ENCODE measurements around the gene MKLN1. TPM values are rescaled to one million over a fixed set of nuclear protein-coding genes. Genes with fewer than 3 reads are reported as not detected.

MKLN1 gene
- total RNA-seq, 3 donors from 2014 or later (not counting 1 experiment from before 2014, with no cell fraction given): 59.1 to 79.6 (median 65.0) TPM

GRCh38 chr7:131355917-131356777 lies 28.5 kb downstream of the MKLN1 start:
- H3K4me3 ChIP-seq (ENCODE audit: low read length): no peak overlapping the region
- H3K27ac Mint-ChIP-seq: no peak overlapping the region
- WGBS (ENCODE audit: insufficient coverage): 89% methylated on average over 12 of the region's 13 CpGs

DNA sequence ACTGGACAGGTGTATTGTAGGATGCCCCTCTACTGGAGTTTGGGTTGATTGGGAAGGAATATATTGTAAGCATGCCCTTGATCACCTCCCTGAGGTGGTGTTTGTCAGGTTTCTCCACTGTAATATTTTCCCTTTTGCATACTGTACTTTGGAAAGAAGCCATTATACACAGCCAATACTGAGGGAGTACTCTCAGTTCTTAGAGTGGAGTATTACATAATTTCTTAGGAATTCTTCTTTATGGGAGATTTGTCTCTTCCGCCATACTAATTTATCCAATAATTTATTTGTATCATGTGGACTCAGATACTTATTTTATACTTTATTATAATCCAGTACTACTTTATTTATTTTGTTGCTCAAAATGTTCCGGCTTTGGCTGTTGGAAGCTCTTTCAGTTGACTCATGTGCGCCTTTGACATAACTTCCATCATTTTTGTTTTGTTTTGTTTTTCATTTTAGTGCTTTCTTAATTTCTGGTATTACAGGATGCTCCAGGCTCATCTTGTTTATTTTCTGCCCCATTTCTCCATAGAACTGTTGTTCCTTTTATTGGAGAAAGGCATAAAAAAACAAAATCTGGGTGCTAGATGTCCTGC lies 29.7 kb downstream of the MKLN1 start:
- no peak for TF ChIP-seq CTCF (IDR thresholded peaks at IDR 0.05)
- no peak overlapping the region for H3K27ac ChIP-seq (ENCODE audit: low read length)
- no peaks in the 10 kb centered on the region for H3K9me3 ChIP-seq (ENCODE audit: control insufficient read depth, insufficient read depth, low read length)
- Mint-ChIP-seq H3K27me3 (ENCODE audit: low read depth in 2 of 2) (no peaks in the 10 kb centered on the region), H3K9me3 (no peaks in the 10 kb centered on the region), H3K4me3 (no peak overlapping the region), H3K4me1 (peaks cover 71 to 79% of the 10 kb centered on the region in 2 donors), H3K27ac (no peak overlapping the region), H3K36me3 (no peaks in the 10 kb centered on the region)
- ATAC-seq (no peak), DNase-seq (no peak)
- no peaks in the 10 kb centered on the region for H3K27me3 ChIP-seq (ENCODE audit: control insufficient read depth, insufficient read depth, low read length)
- H3K36me3 ChIP-seq (ENCODE audit: control insufficient read depth, insufficient read depth, low read length): no peaks in the 10 kb centered on the region
- peaks cover 6% of the 10 kb centered on the region for H3K4me1 ChIP-seq (ENCODE audit: control insufficient read depth, insufficient read depth, low read length)
- 95% methylated on average over 2 of the region's 3 CpGs for WGBS (ENCODE audit: insufficient coverage)
- H3K4me3 ChIP-seq (ENCODE audit: low read length): no peak overlapping the region
- intact Hi-C loops (cut with micrococcal nuclease): loop anchor here (5.0 kb wide), 1 partner anchor 290 kb away; no protein-coding TSS in a partner anchor

More at GRCh38 chr7:131355917-131356777, 28.5 kb downstream of the MKLN1 start:
- Histone ChIP-seq H3K36me3 (ENCODE audit: control insufficient read depth, insufficient read depth, low read length) (no peaks in the 10 kb centered on the region), H3K27me3 (ENCODE audit: control insufficient read depth, insufficient read depth, low read length) (no peaks in the 10 kb centered on the region), H3K4me1 (ENCODE audit: control insufficient read depth, insufficient read depth, low read length) (peaks cover 6% of the 10 kb centered on the region), H3K9me3 (ENCODE audit: control insufficient read depth, insufficient read depth, low read length) (no peaks in the 10 kb centered on the region), H3K27ac (ENCODE audit: low read length) (no peak overlapping the region)
- no peaks in the 10 kb centered on the region for H3K9me3 Mint-ChIP-seq
- no peaks in the 10 kb centered on the region for H3K27me3 Mint-ChIP-seq (ENCODE audit: low read depth in 2 of 2)
- no peak for DNase-seq
- no peak for ATAC-seq
- intact Hi-C loops (cut with micrococcal nuclease): loop anchor here (5.0 kb wide), 1 partner anchor 289 kb away; no protein-coding TSS in a partner anchor
- H3K36me3 Mint-ChIP-seq: no peaks in the 10 kb centered on the region
- TF ChIP-seq CTCF (IDR thresholded peaks at IDR 0.05): no peak
- peaks cover 63 to 74% of the 10 kb centered on the region in 2 donors for H3K4me1 Mint-ChIP-seq
- H3K4me3 Mint-ChIP-seq: no peak overlapping the region

- H3K4me3 ChIP-seq (ENCODE audit: low read length): no peak overlapping the region
- H3K9me3 ChIP-seq (ENCODE audit: control insufficient read depth, insufficient read depth, low read length): no peaks in the 10 kb centered on the region
- H3K4me1 ChIP-seq (ENCODE audit: control insufficient read depth, insufficient read depth, low read length): peaks cover 6% of the 10 kb centered on the region
- H3K27me3 Mint-ChIP-seq (ENCODE audit: low read depth in 2 of 2): no peaks in the 10 kb centered on the region
- WGBS (ENCODE audit: insufficient coverage): no CpG with 5 or more reads among the region's 3 CpGs
- no peaks in the 10 kb centered on the region for H3K36me3 Mint-ChIP-seq
- ATAC-seq: no peak
- DNase-seq: no peak
- intact Hi-C loops (cut with micrococcal nuclease): loop anchor here (5.0 kb wide), 1 partner anchor 291 kb away; no protein-coding TSS in a partner anchor
- H3K4me1 Mint-ChIP-seq: peaks cover 70 to 80% of the 10 kb centered on the region in 2 donors
- no peaks in the 10 kb centered on the region for H3K36me3 ChIP-seq (ENCODE audit: control insufficient read depth, insufficient read depth, low read length)
- peak overlapping the region; percentile 2 to 46 for H3K27ac Mint-ChIP-seq
- H3K27me3 ChIP-seq (ENCODE audit: control insufficient read depth, insufficient read depth, low read length): no peaks in the 10 kb centered on the region
- TF ChIP-seq CTCF (IDR thresholded peaks at IDR 0.05): no peak
- no peaks in the 10 kb centered on the region for H3K9me3 Mint-ChIP-seq
- H3K4me3 Mint-ChIP-seq: no peak overlapping the region
- no peak overlapping the region for H3K27ac ChIP-seq (ENCODE audit: low read length)
These were observed 31.0 kb downstream of the MKLN1 start for GRCh38 chr7:131358636-131359035.
